ENCODE data around the gene EPHB1. TPM values are rescaled to one million over a fixed set of nuclear protein-coding genes. Genes with fewer than 3 reads are reported as not detected.

The EPHB1 gene
- total RNA-seq, 1 experiment from 2014 or later = 2.8 TPM

DNA sequence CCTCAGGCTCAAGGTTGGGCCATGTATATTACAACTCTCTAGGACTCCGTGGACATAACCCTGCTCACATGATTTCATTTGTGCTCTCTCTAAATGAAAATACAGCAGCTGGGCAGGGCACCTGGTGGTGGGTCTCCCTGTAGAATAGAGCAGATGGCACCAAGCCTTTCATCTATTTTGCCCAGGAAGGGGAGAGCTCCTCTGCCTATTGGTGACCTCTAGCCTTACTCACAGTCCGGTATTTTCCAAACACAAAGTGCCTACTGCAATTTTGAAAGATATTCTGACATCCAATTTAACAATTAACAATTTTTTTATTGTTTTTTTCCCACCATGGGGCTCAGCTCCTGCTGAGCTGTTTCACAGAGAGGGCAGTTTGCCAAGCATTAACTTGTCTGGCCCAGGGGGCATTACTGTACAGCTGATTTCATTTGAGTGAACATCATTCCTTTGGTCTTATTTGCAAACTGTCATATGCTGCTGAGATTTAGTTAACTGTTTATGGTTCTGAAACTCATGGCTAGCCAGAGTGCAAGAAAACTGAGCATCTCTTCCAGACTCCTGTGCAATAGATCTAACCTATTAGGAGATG is 474.0 kb downstream of the EPHB1 start:
- no CpG with 5 or more reads among the region's 2 CpGs for WGBS (ENCODE audit: extremely low coverage, insufficient read length, low lambda C conversion rate)
- DNase-seq = no peak
- H3K9me3 Mint-ChIP-seq = no peaks in the 10 kb centered on the region

More for the DNA sequence above, 474.0 kb downstream of the EPHB1 start:
- H2AK5ac ChIP-seq (ENCODE audit: insufficient read length, low read length) = no peak overlapping the region
- H3K9ac ChIP-seq (ENCODE audit: extremely low read depth, insufficient read length, low read length) = no peak overlapping the region
- no peak overlapping the region for H3K14ac ChIP-seq (ENCODE audit: insufficient read depth, low read length)
- Mint-ChIP-seq H3K4me3 (no peak overlapping the region), H3K4me1 (peaks cover 29 to 30% of the 10 kb centered on the region in 2 experiments), H3K27me3 (ENCODE audit: low read depth) (no peaks in the 10 kb centered on the region; the same call in 1 of the 2 replicates), H3K36me3 (ENCODE audit: insufficient read depth in 1 of 3, low read depth in 3 of 3) (peaks cover 0 to 3% (median 0%) of the 10 kb centered on the region in 3 experiments; a peak in 1 of 7 replicates), H3K27ac (no peak overlapping the region)
- no peaks in the 10 kb centered on the region for H3K23me2 ChIP-seq (ENCODE audit: insufficient read length, low read depth, low read length, poor library complexity, severe bottlenecking)
- H3K4ac ChIP-seq (ENCODE audit: low read depth, low read length) = no peak overlapping the region
- no peak overlapping the region for H4K8ac ChIP-seq (replicated peaks; ENCODE audit: insufficient read length, low read depth, low read length)
- H4K20me1 ChIP-seq (ENCODE audit: control insufficient read depth, insufficient read depth, insufficient read length) = no peaks in the 10 kb centered on the region
- no peak overlapping the region for H2BK5ac ChIP-seq (ENCODE audit: insufficient read length, low read length)
- no peak overlapping the region for H4K5ac ChIP-seq (ENCODE audit: insufficient read length, low read depth, low read length)
- no peak overlapping the region for H3K27ac ChIP-seq (ENCODE audit: insufficient read length, low read depth, low read length)
- H3K56ac ChIP-seq (ENCODE audit: insufficient read length, low read depth, low read length) = no peak overlapping the region
- H3T11ph ChIP-seq (ENCODE audit: low read length) = no peak overlapping the region
- H3K27me3 ChIP-seq (ENCODE audit: insufficient read depth, low read length) = no peaks in the 10 kb centered on the region
- H3K9me3 ChIP-seq (ENCODE audit: control insufficient read depth, low read depth, low read length) = no peaks in the 10 kb centered on the region
- H2BK20ac ChIP-seq (ENCODE audit: low read depth, low read length, poor library complexity, severe bottlenecking) = no peak overlapping the region
- no peak overlapping the region for H4K91ac ChIP-seq (ENCODE audit: insufficient read length, low read depth, low read length)
- no peak overlapping the region for H3K4me2 ChIP-seq (ENCODE audit: insufficient read depth, insufficient read length, low read length)
- H3K4me1 ChIP-seq (ENCODE audit: insufficient read depth, low read length) = peaks cover 7% of the 10 kb centered on the region; the same call in 1 of the 2 replicates
- H3K79me1 ChIP-seq (ENCODE audit: insufficient read depth, low read depth, low read length, poor library complexity, severe bottlenecking) = no peaks in the 10 kb centered on the region
- H2AFZ ChIP-seq (ENCODE audit: low read length) = no peak overlapping the region
- no peak overlapping the region for H2BK15ac ChIP-seq (ENCODE audit: low read depth, low read length)
- H2BK12ac ChIP-seq (ENCODE audit: insufficient read length, low read depth, low read length) = no peak overlapping the region
- no peak overlapping the region for H2BK120ac ChIP-seq (ENCODE audit: low read depth, low read length, poor library complexity, severe bottlenecking)
- H3K79me2 ChIP-seq (ENCODE audit: insufficient read depth, low read length) = no peaks in the 10 kb centered on the region
- TF ChIP-seq, protein P1, sequence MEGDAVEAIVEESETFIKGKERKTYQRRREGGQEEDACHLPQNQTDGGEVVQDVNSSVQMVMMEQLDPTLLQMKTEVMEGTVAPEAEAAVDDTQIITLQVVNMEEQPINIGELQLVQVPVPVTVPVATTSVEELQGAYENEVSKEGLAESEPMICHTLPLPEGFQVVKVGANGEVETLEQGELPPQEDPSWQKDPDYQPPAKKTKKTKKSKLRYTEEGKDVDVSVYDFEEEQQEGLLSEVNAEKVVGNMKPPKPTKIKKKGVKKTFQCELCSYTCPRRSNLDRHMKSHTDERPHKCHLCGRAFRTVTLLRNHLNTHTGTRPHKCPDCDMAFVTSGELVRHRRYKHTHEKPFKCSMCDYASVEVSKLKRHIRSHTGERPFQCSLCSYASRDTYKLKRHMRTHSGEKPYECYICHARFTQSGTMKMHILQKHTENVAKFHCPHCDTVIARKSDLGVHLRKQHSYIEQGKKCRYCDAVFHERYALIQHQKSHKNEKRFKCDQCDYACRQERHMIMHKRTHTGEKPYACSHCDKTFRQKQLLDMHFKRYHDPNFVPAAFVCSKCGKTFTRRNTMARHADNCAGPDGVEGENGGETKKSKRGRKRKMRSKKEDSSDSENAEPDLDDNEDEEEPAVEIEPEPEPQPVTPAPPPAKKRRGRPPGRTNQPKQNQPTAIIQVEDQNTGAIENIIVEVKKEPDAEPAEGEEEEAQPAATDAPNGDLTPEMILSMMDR (conservative IDR thresholded peaks at IDR 0.05) = no peak
- no peak overlapping the region for H3K23ac ChIP-seq (ENCODE audit: insufficient read length, low read depth, low read length)
- H3K18ac ChIP-seq (ENCODE audit: insufficient read length, low read depth, low read length) = no peak overlapping the region

Measured in H9 (cell line).